Measurements from ENCODE around the gene FOXD4L3. TPM values are rescaled to one million over a fixed set of nuclear protein-coding genes. Genes with fewer than 3 reads are reported as not detected.
"Not testable (repeated sequence)": the region's sequence is repeated elsewhere in the genome, so short reads cannot be mapped to it uniquely, and the experiment has no call there.

FOXD4L3 gene
- total and polyA plus RNA-seq, 10 of the 15 experiments (the other 5 are each of a cell fraction or from before 2014, with no cell fraction given) = 0.08 to 0.11 TPM; not detected in 8

- WGBS (ENCODE audit: insufficient coverage, insufficient replicate concordance, low lambda C conversion rate, missing lambda C conversion rate) = 21% methylated on average over 3 of the region's 4 CpGs
- not testable (repeated sequence) for H3K27me3 ChIP-seq (replicated peaks in 1 of 2; ENCODE audit: control insufficient read depth in 2 of 2, insufficient read depth in 2 of 2, low read length in 1 of 2)
Observed at GRCh38 chr9:68304777-68305176, 2.1 kb downstream of the FOXD4L3 start.

DNA sequence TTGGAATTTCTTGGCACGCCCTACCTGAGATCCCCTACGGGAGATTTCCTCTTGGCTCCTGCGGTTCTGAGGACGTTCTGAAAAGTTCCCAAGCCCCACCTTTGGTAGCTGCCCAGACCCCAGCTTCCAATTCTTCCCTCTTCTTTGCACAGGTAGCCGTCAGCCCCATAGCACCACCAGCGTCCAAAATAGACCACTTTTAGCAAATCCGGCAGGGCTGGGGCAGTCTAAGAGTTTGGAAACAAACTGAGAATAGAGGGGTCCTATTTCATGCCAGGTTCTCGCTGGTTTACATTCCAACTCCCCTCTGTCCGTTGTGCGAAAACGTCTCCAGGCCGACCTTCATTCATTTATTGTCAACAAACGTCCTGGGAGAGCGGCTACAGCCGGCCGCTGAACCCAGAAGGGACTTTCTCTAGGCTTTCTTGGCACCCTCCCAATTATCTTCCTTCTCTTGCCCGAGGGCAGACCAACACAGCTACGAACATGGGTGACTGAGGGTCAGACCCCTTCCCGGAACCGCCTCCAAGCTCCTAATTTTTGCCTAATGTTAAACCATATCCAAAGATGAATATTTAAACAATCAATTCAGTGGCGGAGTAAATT, 3.1 kb downstream of the FOXD4L3 start:
- H3K27me3 ChIP-seq (replicated peaks in 1 of 2; ENCODE audit: control insufficient read depth in 2 of 2, insufficient read depth in 2 of 2, low read length in 1 of 2); H3K27ac ChIP-seq (ENCODE audit: control insufficient read depth, insufficient read depth); H4K20me1 ChIP-seq (ENCODE audit: control insufficient read depth, insufficient read depth); H3K79me2 ChIP-seq (ENCODE audit: control insufficient read depth, insufficient read depth, low read length); H3K4me1 ChIP-seq (ENCODE audit: control insufficient read depth, insufficient read depth, low read length); CTCF ChIA-PET; SMC1A ChIA-PET (ENCODE audit: uncharacterized antibody, unreplicated experiment); POLR2A ChIA-PET; H3K9me3 ChIP-seq (replicated peaks; ENCODE audit: control insufficient read depth, insufficient read depth, low read length); DNase-seq (ENCODE audit: low read depth, low spot score); H3K36me3 ChIP-seq (ENCODE audit: control insufficient read depth in 2 of 2, insufficient read depth in 2 of 2, low read length in 1 of 2); FAIRE-seq; intact Hi-C loops (cut with micrococcal nuclease; ENCODE audit: unreplicated experiment); RAD21 ChIA-PET (ENCODE audit: unreplicated experiment); H2AFZ ChIP-seq (ENCODE audit: control insufficient read depth, low read depth, low read length); H3K9ac ChIP-seq (ENCODE audit: control insufficient read depth, insufficient read depth, low read length); H3K4me3 ChIP-seq; in situ Hi-C loops (cut with MboI); BruUV-seq (replicated peaks); H3K4me2 ChIP-seq (ENCODE audit: control insufficient read depth, insufficient read depth): not testable (repeated sequence)
- 47% methylated on average over 10 of the region's 21 CpGs for WGBS (ENCODE audit: insufficient coverage, insufficient replicate concordance, low lambda C conversion rate, missing lambda C conversion rate)
- ATAC-seq = 0 out of 3 replicates have a peak, but pooled peaks have one; percentile 18

More at GRCh38 chr9:68304777-68305176, 2.1 kb downstream of the FOXD4L3 start:
- H3K4me1 ChIP-seq (ENCODE audit: control insufficient read depth, insufficient read depth, low read length); SMC1A ChIA-PET (ENCODE audit: uncharacterized antibody, unreplicated experiment); H4K20me1 ChIP-seq (ENCODE audit: control insufficient read depth, insufficient read depth); BruUV-seq (replicated peaks); H3K9me3 ChIP-seq (replicated peaks; ENCODE audit: control insufficient read depth, insufficient read depth, low read length); in situ Hi-C loops (cut with MboI); CTCF ChIA-PET; H3K9ac ChIP-seq (ENCODE audit: control insufficient read depth, insufficient read depth, low read length); H3K79me2 ChIP-seq (ENCODE audit: control insufficient read depth, insufficient read depth, low read length); H3K4me2 ChIP-seq (ENCODE audit: control insufficient read depth, insufficient read depth); intact Hi-C loops (cut with micrococcal nuclease; ENCODE audit: unreplicated experiment); DNase-seq (ENCODE audit: low read depth, low spot score); ATAC-seq; FAIRE-seq; H3K36me3 ChIP-seq (ENCODE audit: control insufficient read depth in 2 of 2, insufficient read depth in 2 of 2, low read length in 1 of 2); RAD21 ChIA-PET (ENCODE audit: unreplicated experiment); H3K27ac ChIP-seq (ENCODE audit: control insufficient read depth, insufficient read depth); POLR2A ChIA-PET; H2AFZ ChIP-seq (ENCODE audit: control insufficient read depth, low read depth, low read length); H3K4me3 ChIP-seq: not testable (repeated sequence)

DNA sequence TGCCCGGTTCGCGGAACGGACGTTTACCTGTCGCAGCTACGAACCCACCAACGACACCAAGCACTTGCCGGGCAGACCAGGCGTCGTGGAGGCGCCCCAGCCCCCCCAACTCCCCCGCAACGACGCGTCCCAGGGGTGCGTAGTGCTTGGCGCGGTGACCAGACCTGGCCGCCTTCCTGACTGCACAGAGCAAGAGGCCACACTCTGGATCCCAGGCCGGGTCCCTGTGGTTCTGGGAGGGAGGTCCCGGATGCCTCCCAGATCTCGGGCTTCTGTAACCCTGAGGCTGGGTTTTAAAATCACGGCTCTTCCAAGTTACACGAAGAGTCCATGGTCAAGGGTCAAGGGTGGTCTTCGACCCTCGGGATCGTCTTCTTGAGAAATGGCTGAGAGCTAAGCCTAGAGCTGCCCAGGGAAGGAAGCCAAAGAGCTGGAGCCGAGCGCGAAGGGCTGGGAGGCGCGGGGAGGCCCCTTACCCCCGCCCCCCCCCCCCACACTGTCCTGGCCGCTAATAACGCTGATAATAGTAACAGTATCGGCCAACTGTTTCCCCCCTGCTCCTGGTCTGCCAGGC, 3.8 kb downstream of the FOXD4L3 start:
- SMC1A ChIA-PET (ENCODE audit: uncharacterized antibody, unreplicated experiment); DNase-seq (ENCODE audit: low read depth, low spot score); CTCF ChIA-PET; ATAC-seq; FAIRE-seq; H2AFZ ChIP-seq (ENCODE audit: control insufficient read depth, low read depth, low read length); H3K9me3 ChIP-seq (replicated peaks; ENCODE audit: control insufficient read depth, insufficient read depth, low read length); H4K20me1 ChIP-seq (ENCODE audit: control insufficient read depth, insufficient read depth); H3K27ac ChIP-seq (ENCODE audit: control insufficient read depth, insufficient read depth); H3K9ac ChIP-seq (ENCODE audit: control insufficient read depth, insufficient read depth, low read length); H3K4me1 ChIP-seq (ENCODE audit: control insufficient read depth, insufficient read depth, low read length); H3K79me2 ChIP-seq (ENCODE audit: control insufficient read depth, insufficient read depth, low read length); H3K36me3 ChIP-seq (ENCODE audit: control insufficient read depth in 2 of 2, insufficient read depth in 2 of 2, low read length in 1 of 2); in situ Hi-C loops (cut with MboI); RAD21 ChIA-PET (ENCODE audit: unreplicated experiment); H3K27me3 ChIP-seq (replicated peaks in 1 of 2; ENCODE audit: control insufficient read depth in 2 of 2, insufficient read depth in 2 of 2, low read length in 1 of 2); POLR2A ChIA-PET; H3K4me2 ChIP-seq (ENCODE audit: control insufficient read depth, insufficient read depth); intact Hi-C loops (cut with micrococcal nuclease; ENCODE audit: unreplicated experiment); H3K4me3 ChIP-seq; BruUV-seq (replicated peaks): not testable (repeated sequence)
- WGBS (ENCODE audit: insufficient coverage, insufficient replicate concordance, low lambda C conversion rate, missing lambda C conversion rate) = 62% methylated on average over 16 of the region's 37 CpGs

DNA sequence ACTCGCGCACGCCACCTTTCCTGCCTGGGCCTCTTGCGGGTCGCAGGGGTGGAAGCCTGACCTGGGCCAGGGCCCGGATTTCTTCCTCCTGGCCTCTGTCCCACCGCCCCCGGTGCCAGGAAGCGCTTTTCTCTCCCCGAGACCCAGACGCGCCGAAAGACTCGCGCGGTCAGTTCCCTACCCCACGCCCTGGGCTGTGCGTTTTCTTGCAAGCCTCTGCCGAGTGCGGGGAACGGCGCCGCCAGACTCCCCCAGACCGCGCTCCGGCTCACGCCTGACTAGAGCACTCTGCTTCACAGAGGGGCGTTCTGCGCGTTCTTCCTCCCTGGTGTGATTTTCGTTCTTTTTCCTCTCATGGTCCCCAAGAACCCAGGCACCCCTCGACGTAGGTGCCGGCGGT, 4.5 kb downstream of the FOXD4L3 start:
- H3K27me3 ChIP-seq (replicated peaks in 1 of 2; ENCODE audit: control insufficient read depth in 2 of 2, insufficient read depth in 2 of 2, low read length in 1 of 2); RAD21 ChIA-PET (ENCODE audit: unreplicated experiment); SMC1A ChIA-PET (ENCODE audit: uncharacterized antibody, unreplicated experiment); CTCF ChIA-PET; H3K9me3 ChIP-seq (replicated peaks; ENCODE audit: control insufficient read depth, insufficient read depth, low read length); H3K27ac ChIP-seq (ENCODE audit: control insufficient read depth, insufficient read depth); H3K4me2 ChIP-seq (ENCODE audit: control insufficient read depth, insufficient read depth); in situ Hi-C loops (cut with MboI); FAIRE-seq; intact Hi-C loops (cut with micrococcal nuclease; ENCODE audit: unreplicated experiment); H3K36me3 ChIP-seq (ENCODE audit: control insufficient read depth in 2 of 2, insufficient read depth in 2 of 2, low read length in 1 of 2); H3K4me1 ChIP-seq (ENCODE audit: control insufficient read depth, insufficient read depth, low read length); POLR2A ChIA-PET; DNase-seq (ENCODE audit: low read depth, low spot score); H3K9ac ChIP-seq (ENCODE audit: control insufficient read depth, insufficient read depth, low read length); H3K4me3 ChIP-seq; BruUV-seq (replicated peaks); H2AFZ ChIP-seq (ENCODE audit: control insufficient read depth, low read depth, low read length); H3K79me2 ChIP-seq (ENCODE audit: control insufficient read depth, insufficient read depth, low read length); H4K20me1 ChIP-seq (ENCODE audit: control insufficient read depth, insufficient read depth): not testable (repeated sequence)
- WGBS (ENCODE audit: insufficient coverage, insufficient replicate concordance, low lambda C conversion rate, missing lambda C conversion rate) = 59% methylated on average over 18 of the region's 35 CpGs
- peak; percentile 57 for ATAC-seq

Data from GM12878 (cell line).